ENCODE results near the gene OR6X1. TPM values are rescaled to one million over a fixed set of nuclear protein-coding genes. Genes with fewer than 3 reads are reported as not detected.

The OR6X1 gene
- total RNA-seq, 2 donors from 2014 or later: not detected

- peaks cover 18% of the 10 kb centered on the region for H3K9me3 Mint-ChIP-seq
- peaks cover 13% of the 10 kb centered on the region for H3K9me3 ChIP-seq (ENCODE audit: control insufficient read depth, low read length)
- no peak overlapping the region for H3K9ac ChIP-seq (ENCODE audit: extremely low read depth, low read length, poor library complexity, severe bottlenecking)
- no peaks in the 10 kb centered on the region for H3K4me1 ChIP-seq (ENCODE audit: control insufficient read depth, insufficient read depth, low read length)
- H3K36me3 Mint-ChIP-seq (ENCODE audit: low read depth): peaks cover 9% of the 10 kb centered on the region
- H3K4me1 Mint-ChIP-seq: peaks cover 8% of the 10 kb centered on the region
- no peak overlapping the region for H3K4me3 ChIP-seq (ENCODE audit: low read length)
- H3K27ac Mint-ChIP-seq: no peak overlapping the region
- no peak for TF ChIP-seq CTCF (conservative IDR thresholded peaks at IDR 0.05)
- DNase-seq: no peak
- H3K27ac ChIP-seq (ENCODE audit: low read depth, low read length): no peak overlapping the region
- H3K4me3 Mint-ChIP-seq: no peak overlapping the region
- no peaks in the 10 kb centered on the region for H3K27me3 ChIP-seq (ENCODE audit: control insufficient read depth, insufficient read depth, low read length, poor library complexity, severe bottlenecking)
- WGBS, 2 experiments (ENCODE audit: insufficient coverage in 1 of 2, insufficient read length in 1 of 2): 83 to 95% methylated on average over 1 of the region's 3 CpGs
- peaks cover 4% of the 10 kb centered on the region for H3K27me3 Mint-ChIP-seq (ENCODE audit: insufficient read depth)
- H3K36me3 ChIP-seq (ENCODE audit: control insufficient read depth, insufficient read depth, low read length): no peaks in the 10 kb centered on the region
Measured at GRCh38 chr11:123755813-123756212, 1.5 kb upstream of the OR6X1 start.

DNA sequence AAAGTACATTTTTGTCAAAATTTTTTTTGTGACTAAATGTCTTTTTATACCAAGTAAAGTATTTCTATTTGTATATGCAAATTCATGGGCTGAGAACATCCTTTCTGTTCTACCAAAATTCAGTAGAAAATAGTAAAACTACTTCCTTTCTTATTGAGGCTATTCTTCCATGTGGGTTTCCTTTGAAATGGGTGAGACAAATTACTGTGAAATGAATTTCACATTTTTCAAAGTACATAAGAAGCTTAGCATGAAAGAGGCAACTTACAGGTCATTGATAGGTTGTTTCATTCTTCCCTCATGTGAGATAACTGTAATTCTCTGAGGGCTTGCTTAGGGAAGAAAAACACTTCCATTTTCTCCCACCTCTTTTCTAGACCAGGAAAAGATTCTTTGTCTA is 1.0 kb upstream of the OR6X1 start:
- no peak for TF ChIP-seq CTCF (conservative IDR thresholded peaks at IDR 0.05)
- Mint-ChIP-seq H3K36me3 (ENCODE audit: low read depth) (peaks cover 9% of the 10 kb centered on the region), H3K9me3 (peaks cover 17% of the 10 kb centered on the region), H3K4me1 (peaks cover 8% of the 10 kb centered on the region), H3K27ac (no peak overlapping the region), H3K27me3 (ENCODE audit: insufficient read depth) (peaks cover 4% of the 10 kb centered on the region), H3K4me3 (no peak overlapping the region)
- H3K27ac ChIP-seq (ENCODE audit: low read depth, low read length): no peak overlapping the region
- no peaks in the 10 kb centered on the region for H3K27me3 ChIP-seq (ENCODE audit: control insufficient read depth, insufficient read depth, low read length, poor library complexity, severe bottlenecking)
- no peak overlapping the region for H3K4me3 ChIP-seq (ENCODE audit: low read length)
- no peaks in the 10 kb centered on the region for H3K36me3 ChIP-seq (ENCODE audit: control insufficient read depth, insufficient read depth, low read length)
- no peak overlapping the region for H3K9ac ChIP-seq (ENCODE audit: extremely low read depth, low read length, poor library complexity, severe bottlenecking)
- H3K4me1 ChIP-seq (ENCODE audit: control insufficient read depth, insufficient read depth, low read length): no peaks in the 10 kb centered on the region
- DNase-seq: no peak
- peaks cover 11% of the 10 kb centered on the region for H3K9me3 ChIP-seq (ENCODE audit: control insufficient read depth, low read length)

- Mint-ChIP-seq H3K27me3 (ENCODE audit: insufficient read depth) (peaks cover 4% of the 10 kb centered on the region), H3K36me3 (ENCODE audit: low read depth) (peaks cover 19% of the 10 kb centered on the region), H3K4me3 (no peak overlapping the region), H3K9me3 (peaks cover 26% of the 10 kb centered on the region), H3K27ac (no peak overlapping the region), H3K4me1 (peaks cover 8% of the 10 kb centered on the region)
- DNase-seq: no peak
- Histone ChIP-seq H3K9me3 (ENCODE audit: control insufficient read depth, low read length) (peaks cover 23% of the 10 kb centered on the region), H3K27ac (ENCODE audit: low read depth, low read length) (no peak overlapping the region), H3K27me3 (ENCODE audit: control insufficient read depth, insufficient read depth, low read length, poor library complexity, severe bottlenecking) (no peaks in the 10 kb centered on the region), H3K4me3 (ENCODE audit: low read length) (no peak overlapping the region), H3K9ac (ENCODE audit: extremely low read depth, low read length, poor library complexity, severe bottlenecking) (no peak overlapping the region), H3K4me1 (ENCODE audit: control insufficient read depth, insufficient read depth, low read length) (no peaks in the 10 kb centered on the region), H3K36me3 (ENCODE audit: control insufficient read depth, insufficient read depth, low read length) (no peaks in the 10 kb centered on the region)
- TF ChIP-seq CTCF (conservative IDR thresholded peaks at IDR 0.05): no peak
Measured at GRCh38 chr11:123753110-123753509, 1.2 kb downstream of the OR6X1 start.

All from endodermal cell (in vitro differentiated cells).